PFSK-1 (cell line): ENCODE measurements around the gene GRAMD1B.

Source experiments
- POLR2AphosphoS5 ChIP-seq: IDR thresholded peaks from 2 replicates; pipeline ENCODE4 v1.6.1; 2012; ENCODE audit warnings: low read depth, mild to moderate bottlenecking, control low read depth, low read length, moderate library complexity
- SIN3A ChIP-seq: IDR thresholded peaks from 2 replicates; pipeline ENCODE4 v1.6.1; 2012; ENCODE audit warnings: mild to moderate bottlenecking, low read length, moderate library complexity, borderline replicate concordance; ENCODE audit not compliant: insufficient read depth
- TAF1 ChIP-seq: IDR thresholded peaks from 2 replicates; pipeline ENCODE4 v1.6.1; 2012; ENCODE audit warnings: low read length, control low read depth, borderline replicate concordance; ENCODE audit not compliant: insufficient read depth
- TF ChIP-seq, protein P1 (sequence below), 2 experiments: IDR thresholded peaks; 2 replicates each; pipeline versions ENCODE4 v1.6.1 to v1.8.0; 2011 to 2012; ENCODE audit warnings: low read depth in 2 of 2, low read length in 2 of 2, control low read depth in 1 of 2, inconsistent platforms in 1 of 2, mild to moderate bottlenecking in 1 of 2, moderate library complexity in 1 of 2; ENCODE audit not compliant: insufficient read depth in 1 of 2

DNA sequence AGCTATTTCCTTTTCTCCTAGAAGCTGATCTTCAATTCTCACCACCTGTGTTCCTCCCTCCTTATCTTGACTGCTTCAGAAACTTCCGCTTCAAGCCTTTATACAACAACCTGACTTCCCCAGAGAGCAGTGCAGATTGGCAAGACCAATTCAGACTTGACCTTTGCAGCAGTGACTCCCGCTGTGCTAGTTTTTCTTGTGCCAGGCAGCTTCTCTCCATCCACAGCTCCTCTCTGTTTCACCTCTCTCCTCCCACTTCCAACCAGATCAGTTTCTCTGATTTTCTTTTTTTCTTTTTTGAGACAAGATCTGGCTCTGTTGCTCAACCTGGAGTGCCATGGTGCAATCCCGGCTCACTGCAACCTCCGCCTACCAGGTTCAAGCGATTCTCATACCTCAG lies 74.3 kb downstream of the GRAMD1B start:
- TF ChIP-seq, protein P1, sequence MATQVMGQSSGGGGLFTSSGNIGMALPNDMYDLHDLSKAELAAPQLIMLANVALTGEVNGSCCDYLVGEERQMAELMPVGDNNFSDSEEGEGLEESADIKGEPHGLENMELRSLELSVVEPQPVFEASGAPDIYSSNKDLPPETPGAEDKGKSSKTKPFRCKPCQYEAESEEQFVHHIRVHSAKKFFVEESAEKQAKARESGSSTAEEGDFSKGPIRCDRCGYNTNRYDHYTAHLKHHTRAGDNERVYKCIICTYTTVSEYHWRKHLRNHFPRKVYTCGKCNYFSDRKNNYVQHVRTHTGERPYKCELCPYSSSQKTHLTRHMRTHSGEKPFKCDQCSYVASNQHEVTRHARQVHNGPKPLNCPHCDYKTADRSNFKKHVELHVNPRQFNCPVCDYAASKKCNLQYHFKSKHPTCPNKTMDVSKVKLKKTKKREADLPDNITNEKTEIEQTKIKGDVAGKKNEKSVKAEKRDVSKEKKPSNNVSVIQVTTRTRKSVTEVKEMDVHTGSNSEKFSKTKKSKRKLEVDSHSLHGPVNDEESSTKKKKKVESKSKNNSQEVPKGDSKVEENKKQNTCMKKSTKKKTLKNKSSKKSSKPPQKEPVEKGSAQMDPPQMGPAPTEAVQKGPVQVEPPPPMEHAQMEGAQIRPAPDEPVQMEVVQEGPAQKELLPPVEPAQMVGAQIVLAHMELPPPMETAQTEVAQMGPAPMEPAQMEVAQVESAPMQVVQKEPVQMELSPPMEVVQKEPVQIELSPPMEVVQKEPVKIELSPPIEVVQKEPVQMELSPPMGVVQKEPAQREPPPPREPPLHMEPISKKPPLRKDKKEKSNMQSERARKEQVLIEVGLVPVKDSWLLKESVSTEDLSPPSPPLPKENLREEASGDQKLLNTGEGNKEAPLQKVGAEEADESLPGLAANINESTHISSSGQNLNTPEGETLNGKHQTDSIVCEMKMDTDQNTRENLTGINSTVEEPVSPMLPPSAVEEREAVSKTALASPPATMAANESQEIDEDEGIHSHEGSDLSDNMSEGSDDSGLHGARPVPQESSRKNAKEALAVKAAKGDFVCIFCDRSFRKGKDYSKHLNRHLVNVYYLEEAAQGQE (IDR thresholded peaks at IDR 0.05; ENCODE audit: insufficient read depth in 1 of 2, low read depth in 2 of 2, low read length in 2 of 2) = no peak
- TF ChIP-seq TAF1 (no peak), POLR2AphosphoS5 (no peak), SIN3A (no peak)
